NCI-H1048 (cell line): Measurements from ENCODE around the gene ARHGAP44.

Experiments
- DNase-seq: peaks from one replicate; lab custom pipeline; 2025; lab: John Stamatoyannopoulos, UW

ARHGAP44 gene

GRCh38 chr17:12789481-12790248, at the start of gene ARHGAP44:
Gene ARHGAP44, plus strand, starts transcription at chr17:12789498. Its CDS starts 341 bp downstream, at chr17:12789839.
- DNase-seq, result no peak

- no peak for DNase-seq
These were observed 49.8 kb upstream of the ARHGAP44 start for GRCh38 chr17:12739500-12739899.

- no peak for DNase-seq
These were observed 46.3 kb upstream of the ARHGAP44 start for GRCh38 chr17:12743046-12743445.

- no peak for DNase-seq
These were observed 45.0 kb upstream of the ARHGAP44 start for GRCh38 chr17:12744298-12744697.

GRCh38 chr17:12744786-12745185, 44.5 kb upstream of the ARHGAP44 start:
- no peak for DNase-seq

GRCh38 chr17:12745486-12745885, 43.8 kb upstream of the ARHGAP44 start:
- no peak for DNase-seq

- no peak for DNase-seq
These were observed 32.5 kb upstream of the ARHGAP44 start for GRCh38 chr17:12756786-12757185.

GRCh38 chr17:12759090-12759489, 30.2 kb upstream of the ARHGAP44 start:
- no peak for DNase-seq

DNA sequence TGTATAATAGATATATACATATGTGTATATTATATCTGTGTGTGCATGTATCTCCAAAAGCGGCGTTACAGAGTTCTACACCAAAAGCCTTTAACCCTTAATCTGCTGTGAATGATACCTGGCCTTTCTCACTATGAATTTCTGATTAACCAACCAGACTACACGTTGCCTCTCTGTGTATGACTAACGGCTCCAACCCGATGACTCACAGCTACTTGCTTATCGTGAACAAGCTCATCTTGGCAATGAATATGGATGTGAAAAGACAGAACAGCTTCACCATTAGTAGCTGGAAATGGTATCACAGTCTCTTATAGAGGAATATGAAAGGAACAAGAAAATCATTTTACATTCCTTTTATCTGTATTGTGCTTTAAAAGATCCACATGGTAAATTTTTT, 23.8 kb upstream of the ARHGAP44 start:
- no peak for DNase-seq

- DNase-seq, result no peak
These were observed 21.0 kb upstream of the ARHGAP44 start for GRCh38 chr17:12768255-12768654.

- DNase-seq, result no peak
These were observed 19.3 kb upstream of the ARHGAP44 start for GRCh38 chr17:12769981-12770380.

DNA sequence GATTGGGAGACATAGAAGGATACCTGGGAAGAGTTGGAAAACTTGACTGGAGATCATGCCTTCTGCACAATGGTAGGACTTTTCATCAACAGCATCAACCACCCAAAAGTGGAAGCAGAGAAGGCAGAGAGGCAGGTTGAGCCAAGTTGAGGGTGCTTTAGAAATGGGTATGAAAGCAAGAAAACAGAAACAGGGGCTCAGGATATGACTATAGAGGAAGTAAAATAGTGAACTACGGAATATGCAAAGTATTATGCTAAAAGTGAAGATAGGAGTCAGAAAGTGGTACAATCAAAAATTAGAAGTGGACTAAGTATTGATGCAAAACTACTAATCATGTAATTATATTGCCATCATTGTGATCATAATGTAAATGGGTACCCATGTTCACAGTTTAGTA, 16.1 kb upstream of the ARHGAP44 start:
- DNase-seq, result no peak

DNA sequence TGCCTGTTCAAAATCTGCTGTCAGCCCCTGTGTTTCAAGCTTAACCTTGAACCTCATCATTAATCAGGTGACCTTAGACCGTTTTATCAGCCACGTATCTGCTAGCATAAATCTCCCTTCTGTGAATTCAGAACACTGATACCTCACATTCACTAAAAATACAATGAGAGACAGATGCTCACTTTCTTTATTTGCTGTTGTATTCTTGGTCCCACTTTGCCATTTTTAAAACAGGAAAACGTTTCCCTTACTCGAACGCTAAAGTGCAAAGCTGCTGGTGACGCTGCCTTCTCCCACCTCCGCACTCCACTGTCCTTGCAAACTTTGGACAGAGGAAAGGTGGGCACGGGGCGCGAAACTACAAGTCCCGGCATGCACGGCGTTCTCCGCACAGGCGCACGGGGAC, 220 bp upstream of the ARHGAP44 start:
- DNase-seq, result no peak

DNA sequence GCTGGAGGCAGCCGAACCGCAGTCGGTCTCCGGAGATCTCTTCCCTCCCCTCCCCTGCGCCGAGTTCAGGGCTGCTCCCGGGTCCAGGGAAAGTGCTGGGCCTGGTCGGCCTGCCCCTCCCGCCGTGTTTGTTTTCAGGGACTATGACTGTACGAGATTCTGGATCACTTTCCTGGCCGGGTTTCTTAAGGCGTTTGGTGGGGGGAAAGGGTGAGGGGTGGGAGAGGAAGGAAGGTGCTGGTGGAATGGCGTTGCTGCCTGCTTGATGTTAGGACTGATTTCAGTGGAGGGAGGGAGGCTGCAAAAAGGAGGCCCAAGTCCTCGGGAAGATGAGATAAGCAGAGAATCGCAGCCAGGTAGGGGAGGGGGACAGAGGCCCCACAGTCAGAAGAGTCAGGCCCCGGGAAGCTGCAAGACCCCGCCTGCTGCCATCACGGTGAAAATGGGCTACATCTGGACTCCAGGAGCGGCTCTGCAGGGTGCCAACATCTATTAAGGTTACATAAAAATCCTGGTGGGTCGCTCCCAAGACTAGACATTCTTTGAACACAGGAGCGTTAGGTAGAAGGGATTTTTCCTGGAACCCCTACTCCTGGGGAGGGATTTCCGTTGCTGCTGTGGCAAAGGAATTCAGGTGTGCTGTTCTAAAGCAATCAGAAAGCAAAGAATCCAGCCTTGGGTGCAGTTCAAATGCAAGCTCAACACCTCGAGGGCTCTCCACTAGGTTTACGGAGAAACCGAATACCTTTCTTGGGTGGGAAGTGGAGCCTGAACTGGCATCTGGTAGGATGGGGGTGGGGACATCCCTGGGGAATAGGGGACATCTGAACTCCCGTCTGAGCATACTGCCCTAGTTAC, 1.2 kb downstream of the ARHGAP44 start:
- DNase-seq, result no peak

- no peak for DNase-seq
These were observed 5.7 kb downstream of the ARHGAP44 start for GRCh38 chr17:12794919-12795532.

DNA sequence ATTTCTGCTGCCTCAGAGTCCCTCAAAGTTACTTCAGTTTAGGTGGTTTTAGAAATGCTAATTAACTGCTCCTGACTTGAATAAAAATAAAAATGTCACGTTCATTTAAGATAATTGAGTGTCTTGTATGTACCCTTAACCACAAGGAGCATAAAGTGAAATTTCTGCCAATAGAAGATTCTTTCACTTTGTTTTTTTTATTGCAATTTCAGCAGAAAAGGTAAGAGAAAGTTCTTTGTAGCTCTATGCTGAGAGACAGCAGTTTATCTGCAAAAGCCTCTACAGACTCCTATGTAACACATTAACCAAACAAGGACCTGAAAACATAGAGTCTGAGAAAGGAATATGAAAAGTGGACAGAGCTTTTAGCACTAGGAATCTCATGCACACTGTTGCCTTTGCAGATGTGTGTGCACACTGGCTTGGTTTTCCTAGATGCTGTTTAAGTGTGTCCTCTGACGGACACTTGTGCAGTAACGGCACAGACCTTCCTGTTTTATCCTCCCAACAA, 11.6 kb downstream of the ARHGAP44 start:
- no peak for DNase-seq

DNA sequence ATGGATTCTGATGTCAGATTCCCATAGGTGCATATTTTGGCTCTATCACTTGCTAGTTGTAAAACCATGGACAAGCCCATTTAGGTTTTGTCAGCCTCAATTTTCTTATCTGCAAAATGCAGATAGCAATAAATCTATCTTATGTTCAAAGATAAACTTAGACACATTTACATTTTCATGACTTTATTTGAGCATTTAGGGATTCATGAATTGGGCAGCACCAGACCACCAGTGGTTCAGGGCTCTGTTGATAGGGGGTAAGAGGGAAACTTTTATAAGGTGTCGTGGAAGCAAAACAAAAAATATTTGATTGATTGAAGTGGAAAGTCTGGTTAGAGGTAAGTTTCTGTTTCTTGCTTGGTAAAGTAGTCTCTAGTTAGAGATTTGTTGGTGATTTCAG, 17.3 kb downstream of the ARHGAP44 start:
- no peak for DNase-seq

DNA sequence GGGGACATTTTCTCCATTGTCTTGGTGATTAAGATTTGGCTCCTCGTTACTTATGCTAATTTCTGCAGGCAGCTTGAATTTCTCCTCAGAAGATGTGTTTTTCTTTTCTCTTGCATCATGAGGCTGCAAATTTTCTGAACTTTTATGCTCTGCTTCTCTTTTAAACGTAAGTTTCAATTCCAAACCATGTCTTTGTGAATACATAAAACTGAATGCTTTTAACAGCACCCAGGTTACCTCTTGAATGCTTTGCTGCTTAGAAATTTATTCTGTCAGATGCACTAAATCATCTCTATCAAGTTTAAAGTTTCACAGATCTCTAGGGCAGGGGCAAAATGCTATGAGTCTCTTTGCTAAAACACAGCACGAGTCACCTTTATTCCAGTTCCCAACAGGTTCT, 19.4 kb downstream of the ARHGAP44 start:
- no peak for DNase-seq

GRCh38 chr17:12812877-12813276, 23.6 kb downstream of the ARHGAP44 start:
- DNase-seq, result no peak

DNA sequence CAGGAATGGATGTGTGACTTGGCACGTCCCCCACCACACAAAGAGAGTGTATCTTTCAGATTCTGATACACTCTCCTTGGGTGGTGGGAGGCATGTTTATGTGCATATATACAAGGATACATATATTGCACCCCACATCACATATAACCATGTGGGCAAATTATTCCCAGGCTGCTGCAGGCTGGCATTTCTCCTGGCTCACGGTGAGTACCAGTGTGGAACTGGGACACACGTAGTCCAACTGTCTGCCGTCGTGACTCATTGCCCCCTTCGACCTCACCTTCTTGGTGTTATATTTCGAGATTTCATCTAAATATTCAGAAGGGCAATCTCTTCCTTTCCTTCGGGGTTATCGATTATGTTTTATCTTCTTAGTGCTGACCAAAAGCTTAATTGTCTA, 24.4 kb downstream of the ARHGAP44 start:
- no peak for DNase-seq

GRCh38 chr17:12814718-12815117, 25.4 kb downstream of the ARHGAP44 start:
- DNase-seq, result no peak

DNA sequence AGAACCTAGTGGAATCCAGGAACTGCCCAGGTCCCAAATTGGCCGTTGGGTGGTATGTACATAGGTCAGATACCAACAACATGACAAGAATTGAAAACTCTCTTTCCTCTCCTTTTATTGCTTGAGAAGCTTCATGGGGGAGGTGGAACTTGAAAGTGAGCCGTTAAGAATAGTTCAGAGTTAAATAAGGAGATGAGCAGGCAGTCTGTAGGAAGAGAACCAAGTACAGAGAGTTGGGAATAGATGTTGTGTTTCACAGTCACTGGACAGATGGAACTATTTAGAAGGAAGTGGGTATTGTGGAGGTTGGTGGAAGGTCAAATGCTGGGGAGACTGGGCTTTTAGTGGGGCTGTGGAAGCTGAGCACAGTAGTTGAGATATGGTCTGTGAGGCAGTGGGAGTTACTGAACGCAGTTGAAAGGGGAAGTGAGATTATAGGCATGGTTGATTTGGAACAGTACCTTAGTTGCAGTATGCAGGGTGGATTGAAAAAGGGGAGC, 26.4 kb downstream of the ARHGAP44 start:
- no peak for DNase-seq
